Suprapubic skin (tissue), 3 donors: Measurements from ENCODE around the gene F10.

Experiments used
- CTCF ChIP-seq, 2 donors: fragments of 200-600 bp in 1 of 2; fragments of 450-650 bp in 1 of 2; sonication (generic) in 1 of 2; IDR thresholded peaks; one replicate each; pipeline ENCODE4 v1.5.1; 2016 to 2019; ENCODE audit warnings: antibody characterized with exemption in 2 of 2, mild to moderate bottlenecking in 1 of 2, moderate library complexity in 1 of 2
- POLR2AphosphoS5 ChIP-seq, 3 donors: sonication (generic); formaldehyde crosslinking; IDR thresholded peaks; one replicate each; pipeline ENCODE4 v1.6.1; 2017; ENCODE audit warnings: antibody characterized with exemption in 3 of 3

- no peak for TF ChIP-seq CTCF (IDR thresholded peaks at IDR 0.05)
- TF ChIP-seq POLR2AphosphoS5 (IDR thresholded peaks at IDR 0.05) = no peak
Observed at GRCh38 chr13:113159701-113160100, 37.1 kb downstream of the F10 start.
